IgD-negative memory B cell (primary cell): ENCODE results near the gene CD7. TPM values are rescaled to one million over a fixed set of nuclear protein-coding genes. Genes with fewer than 3 reads are reported as not detected.

Experiments
- H3K27ac Mint-ChIP-seq, 3 donors: one replicate each; pipeline ENCODE4 v1.8.0; 2020 to 2022; ENCODE audit warnings: mild to moderate bottlenecking in 3 of 3, mixed read lengths in 3 of 3, moderate library complexity in 1 of 3
- H3K27me3 Mint-ChIP-seq: one replicate; pipeline ENCODE4 v1.8.0; 2021; ENCODE audit warnings: mixed read lengths
- H3K36me3 Mint-ChIP-seq: one replicate; pipeline ENCODE4 v1.8.0; 2020; ENCODE audit warnings: mild to moderate bottlenecking, mixed read lengths
- H3K4me1 Mint-ChIP-seq, 3 donors: one replicate each; pipeline ENCODE4 v1.8.0; 2020 to 2022; ENCODE audit warnings: mixed read lengths in 3 of 3, mild to moderate bottlenecking in 1 of 3
- H3K4me3 Mint-ChIP-seq, 4 donors: one replicate each; pipeline ENCODE4 v1.8.0; 2020 to 2022; ENCODE audit warnings: mild to moderate bottlenecking in 4 of 4, mixed read lengths in 4 of 4, moderate library complexity in 3 of 4
- H3K9me3 Mint-ChIP-seq, 3 donors: one replicate each; pipeline ENCODE4 v1.8.0; 2020 to 2021; ENCODE audit warnings: mixed read lengths in 3 of 3, mild to moderate bottlenecking in 1 of 3
- polyA plus RNA-seq: library from polyadenylated mRNA; unstranded; fragments of 300-500 nt; fragmentation: Illumina TruSeq; gene quantifications from one replicate; pipeline ENCODE4 v1.2.3, GENCODE V29; 2021

Gene CD7
- polyA plus RNA-seq, 1 donor from 2014 or later = 4.4 TPM

DNA sequence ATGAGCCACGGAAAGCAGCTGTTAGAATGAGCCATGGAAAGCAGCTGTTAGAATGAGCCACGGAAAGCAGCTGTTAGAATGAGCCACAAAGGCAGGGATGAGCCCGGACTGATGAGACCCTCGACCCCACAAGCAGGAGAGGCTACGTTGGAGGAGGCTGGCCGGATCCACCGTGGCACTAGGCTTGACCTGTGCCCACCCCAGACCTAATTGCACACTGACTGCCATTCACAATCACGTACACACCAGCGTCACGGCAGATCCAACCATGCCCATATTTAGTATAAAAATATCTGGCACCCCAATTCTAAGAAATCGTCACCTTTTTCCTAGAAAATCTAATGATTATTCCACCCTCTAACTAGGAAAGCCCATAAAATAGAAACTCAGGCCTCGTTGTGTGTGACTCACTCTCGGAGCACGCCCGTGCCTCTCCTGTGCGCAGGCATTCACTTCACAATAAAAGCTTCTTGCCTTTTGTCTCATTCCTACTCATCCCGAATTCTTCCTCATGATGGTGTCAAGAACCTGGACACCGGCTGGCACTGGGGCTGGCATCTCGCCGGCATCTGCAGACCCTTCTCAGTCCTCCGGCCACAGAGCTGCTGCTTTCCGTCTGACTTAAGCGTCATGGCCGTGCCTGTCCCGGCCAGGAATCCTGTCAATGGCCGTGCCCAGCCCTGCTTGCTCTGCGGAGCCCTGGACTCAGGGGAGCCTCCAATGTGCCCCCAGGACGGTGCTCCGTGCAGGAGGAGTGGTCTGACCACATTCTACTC lies 21.6 kb upstream of the CD7 start:
- no peaks in the 10 kb centered on the region for H3K36me3 Mint-ChIP-seq
- peaks cover 0 to 3% (median 0%) of the 10 kb centered on the region in 3 donors for H3K9me3 Mint-ChIP-seq
- H3K4me3 Mint-ChIP-seq = peak overlapping the region in 1 of 4 donors; percentile 65
- H3K27me3 Mint-ChIP-seq = peaks cover 5% of the 10 kb centered on the region
- H3K27ac Mint-ChIP-seq = no peak overlapping the region
- H3K4me1 Mint-ChIP-seq = peaks cover 7 to 18% (median 10%) of the 10 kb centered on the region in 3 donors

DNA sequence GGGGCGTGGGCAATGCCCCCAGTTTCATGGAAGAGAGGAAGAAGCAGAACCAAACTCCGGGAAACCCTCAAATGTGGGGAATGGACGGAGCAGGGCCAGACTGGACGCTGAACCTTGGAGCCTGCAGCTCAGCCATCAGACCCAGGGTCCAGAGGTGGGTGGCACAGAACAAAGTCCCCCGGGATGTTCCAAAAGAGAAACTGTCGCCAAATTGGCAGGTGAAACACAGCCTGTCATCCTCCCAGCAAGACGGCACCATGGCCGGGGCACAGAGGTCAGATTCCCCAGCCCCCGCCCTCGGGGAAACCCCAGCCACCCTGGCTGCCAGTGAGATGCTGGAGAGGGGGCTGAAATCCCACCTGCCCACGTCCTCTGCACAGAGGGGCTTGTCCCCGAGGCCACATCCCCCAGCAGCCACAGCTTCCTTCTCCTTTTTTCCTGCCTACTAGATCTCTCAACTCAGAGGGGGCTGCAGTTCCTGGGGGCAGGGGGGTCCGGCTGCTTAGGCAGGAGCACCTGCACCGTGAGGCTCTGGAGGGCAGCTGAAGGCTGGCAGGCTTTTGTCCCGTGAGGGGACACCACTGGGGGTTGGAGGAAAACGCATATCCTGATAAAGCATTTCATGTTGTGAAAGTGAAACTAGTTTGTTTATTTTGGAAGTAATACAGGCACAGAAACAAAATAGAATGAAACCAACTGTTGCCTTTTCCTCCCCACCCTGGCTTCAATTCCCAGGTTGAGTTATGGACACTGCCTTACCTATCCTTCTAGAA lies 17.4 kb upstream of the CD7 start:
- H3K27me3 Mint-ChIP-seq = peaks cover 14% of the 10 kb centered on the region
- H3K4me1 Mint-ChIP-seq = peaks cover 12 to 20% (median 14%) of the 10 kb centered on the region in 3 donors
- H3K9me3 Mint-ChIP-seq = no peaks in the 10 kb centered on the region
- H3K27ac Mint-ChIP-seq = peak overlapping the region; percentile 3 to 89 (median 12)
- H3K4me3 Mint-ChIP-seq = peak overlapping the region; percentile 73 to 96 (median 92)
- H3K36me3 Mint-ChIP-seq = no peaks in the 10 kb centered on the region

DNA sequence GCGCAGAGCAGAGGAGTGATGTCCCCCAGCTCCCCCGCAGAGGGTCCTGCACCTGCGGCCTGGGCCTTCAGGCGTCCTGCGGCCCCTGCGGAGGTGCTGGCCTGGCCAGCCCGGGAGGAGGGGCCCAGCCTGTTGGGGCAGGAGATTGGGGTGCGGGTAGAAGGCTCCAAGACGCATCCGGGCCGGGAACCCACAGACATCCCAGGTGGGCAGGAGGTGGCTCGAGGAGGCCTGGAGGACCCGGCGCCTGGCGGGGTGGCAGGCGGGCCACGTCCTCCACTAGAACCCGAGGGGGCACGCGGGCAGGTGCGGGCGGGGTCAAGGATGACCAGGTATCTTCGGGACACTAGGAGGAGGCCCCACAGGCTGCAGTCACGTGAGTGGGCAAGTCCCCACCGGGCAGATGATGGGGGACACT lies 16.8 kb upstream of the CD7 start:
- H3K27me3 Mint-ChIP-seq = peaks cover 17% of the 10 kb centered on the region
- H3K4me1 Mint-ChIP-seq = peaks cover 12 to 20% (median 14%) of the 10 kb centered on the region in 3 donors
- no peaks in the 10 kb centered on the region for H3K9me3 Mint-ChIP-seq
- H3K27ac Mint-ChIP-seq = no peak overlapping the region
- H3K4me3 Mint-ChIP-seq = peak overlapping the region; percentile 73 to 96 (median 92)
- H3K36me3 Mint-ChIP-seq = no peaks in the 10 kb centered on the region

DNA sequence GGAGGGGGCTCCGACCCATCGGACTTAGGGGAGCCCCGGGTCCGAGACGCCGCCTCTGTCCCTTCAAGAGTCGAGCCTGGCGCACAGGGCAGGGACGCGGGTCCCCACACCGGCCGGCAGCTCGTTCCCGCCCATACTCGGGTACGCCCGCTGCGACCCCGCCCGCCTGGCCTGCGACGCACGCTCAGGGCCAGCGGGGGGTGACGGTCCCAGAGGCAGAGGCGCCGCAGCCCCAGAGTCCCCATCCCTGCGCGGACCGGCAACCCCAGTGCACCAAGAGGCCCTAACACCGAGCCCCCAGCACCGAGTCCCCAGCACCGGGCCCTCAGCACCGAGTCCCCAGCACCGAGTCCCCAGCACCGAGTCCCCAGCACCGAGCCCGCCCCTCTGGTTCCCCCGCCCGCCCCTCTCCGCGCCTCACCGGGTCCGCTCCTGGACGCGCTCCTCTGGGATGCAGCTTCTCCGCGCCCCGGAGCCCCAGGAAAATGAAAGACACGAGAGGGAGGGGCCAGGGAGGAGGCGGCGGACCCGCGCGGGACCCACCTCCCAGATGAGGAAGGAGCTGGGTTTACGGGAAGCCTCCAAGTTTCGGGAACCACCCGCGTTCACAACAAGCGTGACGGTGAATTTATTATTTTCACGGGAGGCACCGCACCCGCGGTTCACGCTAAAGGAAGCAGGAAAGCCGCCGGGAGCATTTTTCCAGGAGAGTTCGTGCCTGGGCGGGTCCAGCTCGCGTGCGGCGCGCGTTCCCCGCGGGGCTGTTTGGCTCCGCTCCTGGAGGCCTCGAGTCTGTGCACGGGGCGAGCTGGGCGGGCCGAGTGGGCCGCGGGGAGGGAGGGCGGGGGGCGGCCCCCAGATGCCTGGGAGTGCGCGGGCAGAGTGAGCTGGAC lies 16.1 kb upstream of the CD7 start, which contains the start of gene SECTM1:
Gene SECTM1 (minus strand): TSS at position 488 of the 893 bp plus-strand sequence. CDS start 6,526 bp downstream, outside the sequence.
- Mint-ChIP-seq H3K9me3 (no peaks in the 10 kb centered on the region), H3K4me1 (peaks cover 12 to 17% (median 14%) of the 10 kb centered on the region in 3 donors), H3K4me3 (peak within 1 kb of the TSS; percentile 73 to 96 (median 92)), H3K27ac (peak within 1 kb of the TSS; percentile 12 to 47 (median 19)), H3K36me3 (no peaks in the 10 kb centered on the region), H3K27me3 (peaks cover 22% of the 10 kb centered on the region)

- peak overlapping the region; percentile 54 to 85 (median 82) for H3K4me3 Mint-ChIP-seq
- peak overlapping the region in 2 of 3 donors; percentile 12 to 19 for H3K27ac Mint-ChIP-seq
- peaks cover 24% of the 10 kb centered on the region for H3K27me3 Mint-ChIP-seq
- no peaks in the 10 kb centered on the region for H3K36me3 Mint-ChIP-seq
- peaks cover 12 to 15% (median 14%) of the 10 kb centered on the region in 3 donors for H3K4me1 Mint-ChIP-seq
- no peaks in the 10 kb centered on the region for H3K9me3 Mint-ChIP-seq
Measured at GRCh38 chr17:82332669-82333278, 15.4 kb upstream of the CD7 start.

DNA sequence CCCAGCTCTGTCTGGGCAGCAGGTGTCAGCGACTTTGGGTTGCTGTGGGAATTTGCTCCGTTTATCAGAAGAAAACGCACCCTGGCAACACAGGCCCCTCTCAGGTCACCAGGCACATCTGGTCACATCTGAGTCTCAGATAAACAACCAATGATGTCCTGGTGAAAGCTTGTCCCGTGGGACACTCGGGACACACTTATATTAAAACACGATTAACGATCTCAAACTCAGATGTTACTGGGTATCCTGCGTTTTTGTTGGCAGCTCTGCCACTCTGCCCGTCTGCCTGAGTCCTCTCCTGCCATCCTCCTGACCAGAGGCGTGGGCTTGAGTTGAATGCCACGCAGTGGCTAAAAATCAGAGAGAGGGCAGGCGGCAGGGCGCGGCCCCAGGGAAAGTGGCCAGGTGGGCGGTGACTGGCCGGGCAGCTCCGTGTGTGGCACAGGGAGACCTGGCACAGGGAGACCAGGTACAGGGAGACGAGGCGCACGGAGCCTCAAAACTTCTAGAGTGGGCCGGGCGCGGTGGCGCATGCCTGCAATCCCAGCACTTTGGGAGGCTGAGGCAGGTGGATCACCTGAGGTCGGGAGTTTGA lies 14.0 kb upstream of the CD7 start:
- Mint-ChIP-seq H3K4me3 (peak overlapping the region in 1 of 4 donors; percentile 53), H3K36me3 (no peaks in the 10 kb centered on the region), H3K27me3 (peaks cover 26% of the 10 kb centered on the region), H3K9me3 (no peaks in the 10 kb centered on the region), H3K27ac (no peak overlapping the region), H3K4me1 (peaks cover 12 to 15% (median 14%) of the 10 kb centered on the region in 3 donors)

- Mint-ChIP-seq H3K4me3 (no peak overlapping the region), H3K27ac (no peak overlapping the region), H3K27me3 (peaks cover 28% of the 10 kb centered on the region), H3K9me3 (no peaks in the 10 kb centered on the region), H3K4me1 (peaks cover 11 to 12% (median 12%) of the 10 kb centered on the region in 3 donors), H3K36me3 (no peaks in the 10 kb centered on the region)
Measured at GRCh38 chr17:82330322-82331239, 13.2 kb upstream of the CD7 start.

GRCh38 chr17:82329683-82330321 lies 12.4 kb upstream of the CD7 start:
- peaks cover 4 to 6% (median 6%) of the 10 kb centered on the region in 3 donors for H3K4me1 Mint-ChIP-seq
- H3K27ac Mint-ChIP-seq = no peak overlapping the region
- no peak overlapping the region for H3K4me3 Mint-ChIP-seq
- no peaks in the 10 kb centered on the region for H3K36me3 Mint-ChIP-seq
- no peaks in the 10 kb centered on the region for H3K9me3 Mint-ChIP-seq
- peaks cover 27% of the 10 kb centered on the region for H3K27me3 Mint-ChIP-seq

DNA sequence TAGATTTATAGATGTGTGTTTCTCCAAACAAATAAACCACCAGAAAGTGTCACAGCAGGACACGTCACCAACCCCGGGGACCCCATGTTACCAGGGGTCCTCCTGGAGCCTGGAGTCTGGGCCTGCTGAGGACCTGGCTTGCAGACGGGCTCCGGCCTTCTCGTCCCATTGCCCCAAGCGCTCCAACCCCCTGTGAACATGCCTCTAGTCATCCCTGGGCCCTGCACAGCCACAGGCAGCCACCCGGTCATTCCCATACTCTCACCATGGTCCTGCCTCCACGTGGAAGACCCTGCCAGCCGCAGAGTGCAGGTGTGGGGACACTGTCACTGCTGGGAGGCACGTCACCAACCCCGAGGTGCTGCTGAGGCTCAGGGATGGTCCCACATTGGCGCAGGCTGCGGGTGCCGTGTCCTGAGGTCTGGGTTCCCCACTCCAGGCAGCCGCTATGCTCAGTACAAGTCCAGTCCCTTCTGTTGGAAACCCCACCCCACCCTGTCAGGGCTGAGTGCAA lies 11.6 kb upstream of the CD7 start:
- H3K9me3 Mint-ChIP-seq = no peaks in the 10 kb centered on the region
- no peaks in the 10 kb centered on the region for H3K36me3 Mint-ChIP-seq
- peaks cover 4 to 7% (median 5%) of the 10 kb centered on the region in 3 donors for H3K4me1 Mint-ChIP-seq
- H3K27ac Mint-ChIP-seq = peak overlapping the region in 1 of 3 donors; percentile 67
- H3K4me3 Mint-ChIP-seq = peak overlapping the region in 2 of 4 donors; percentile 20 to 49
- H3K27me3 Mint-ChIP-seq = peaks cover 31% of the 10 kb centered on the region

DNA sequence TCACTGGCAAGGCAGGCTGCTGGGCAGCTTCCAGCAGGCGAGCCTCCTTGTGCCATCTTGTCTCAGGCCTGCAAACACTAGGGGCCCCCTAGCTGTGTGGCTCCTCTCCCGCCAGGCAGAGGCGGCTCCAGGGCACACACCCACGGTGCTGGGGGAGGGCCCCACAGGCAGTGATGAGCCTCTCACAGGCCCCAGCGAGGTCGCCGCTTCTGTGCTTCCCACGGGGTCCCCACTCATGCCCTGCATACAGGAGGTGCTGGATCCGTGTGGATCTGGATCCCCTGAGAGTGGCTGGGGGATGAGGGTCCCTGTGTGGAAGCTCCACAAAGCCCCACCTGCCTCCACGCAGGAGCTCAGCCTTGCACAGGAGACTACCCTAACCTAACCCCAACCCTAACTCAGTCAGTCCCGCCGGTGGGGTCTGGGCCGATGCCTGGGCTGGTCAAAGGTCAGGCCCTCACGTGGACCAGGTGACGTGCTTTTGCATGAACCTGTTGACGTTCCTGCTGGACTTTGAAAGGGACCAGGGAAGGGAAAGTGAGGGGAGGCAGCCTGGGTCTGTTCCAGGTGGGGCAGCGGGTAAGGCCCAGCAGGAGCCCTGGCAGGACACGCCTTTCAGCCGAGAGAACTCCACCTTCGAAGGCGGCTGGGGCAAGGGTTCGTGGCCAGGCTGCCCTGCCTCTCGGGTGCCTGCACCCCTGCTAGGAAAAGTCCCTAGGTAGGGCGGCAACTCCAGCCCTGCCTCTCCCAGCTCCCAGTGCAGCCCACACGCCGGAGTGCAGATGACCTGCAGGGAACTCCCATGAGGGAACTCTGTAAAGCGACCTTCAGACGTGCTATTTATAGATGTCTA lies 11.0 kb upstream of the CD7 start:
- Mint-ChIP-seq H3K27ac (no peak overlapping the region), H3K9me3 (no peaks in the 10 kb centered on the region), H3K4me1 (peaks cover 4 to 7% (median 5%) of the 10 kb centered on the region in 3 donors), H3K36me3 (no peaks in the 10 kb centered on the region), H3K27me3 (peaks cover 34% of the 10 kb centered on the region), H3K4me3 (peak overlapping the region in 2 of 4 donors; percentile 20 to 49)

DNA sequence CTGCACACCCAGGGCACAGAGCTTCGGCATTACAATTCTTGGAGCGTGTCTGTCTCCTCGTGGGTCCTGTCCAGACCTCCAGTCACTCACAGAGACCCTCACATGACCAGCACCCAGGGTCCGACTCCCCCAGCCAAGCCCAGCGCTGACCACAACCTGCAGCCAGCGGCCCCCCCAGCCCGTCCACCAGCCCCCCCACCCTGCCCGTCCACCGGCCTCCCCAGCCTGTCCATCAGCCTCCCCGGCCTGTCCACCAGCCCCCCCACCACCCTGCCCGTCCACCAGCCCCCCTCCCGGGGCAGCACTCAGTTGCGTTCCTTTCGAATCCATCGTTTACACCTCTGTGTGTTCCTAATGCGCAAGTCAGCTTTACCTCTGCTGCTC lies 10.3 kb upstream of the CD7 start:
- Mint-ChIP-seq H3K4me1 (peaks cover 1 to 4% (median 2%) of the 10 kb centered on the region in 3 donors), H3K4me3 (peak overlapping the region in 1 of 4 donors; percentile 38), H3K27me3 (peaks cover 32% of the 10 kb centered on the region), H3K36me3 (no peaks in the 10 kb centered on the region), H3K27ac (no peak overlapping the region), H3K9me3 (no peaks in the 10 kb centered on the region)

GRCh38 chr17:82327289-82327688 lies 9.9 kb upstream of the CD7 start:
- Mint-ChIP-seq H3K27me3 (peaks cover 31% of the 10 kb centered on the region), H3K27ac (no peak overlapping the region), H3K4me1 (peaks cover 0 to 3% (median 0%) of the 10 kb centered on the region in 3 donors), H3K9me3 (no peaks in the 10 kb centered on the region), H3K36me3 (no peaks in the 10 kb centered on the region), H3K4me3 (no peak overlapping the region)
